ENCODE results near the gene PCDH1. TPM values are rescaled to one million over a fixed set of nuclear protein-coding genes. Genes with fewer than 3 reads are reported as not detected.

Gene PCDH1
- total RNA-seq, 6 experiments from 2014 or later: 20.8 to 44.1 (median 29.4) TPM

GRCh38 chr5:141857226-141857625 is 21.0 kb downstream of the PCDH1 start:
- ATAC-seq (no peak), DNase-seq (peak in 1 of 3 donors; percentile 42)
- TF ChIP-seq CTCF (IDR thresholded peaks at IDR 0.05): no peak
- no peak for TF ChIP-seq POLR2A (IDR thresholded peaks at IDR 0.05)
- Histone ChIP-seq H3K27ac (no peak overlapping the region), H3K4me1 (peaks cover 0 to 6% (median 0%) of the 10 kb centered on the region in 4 donors), H3K27me3 (no peaks in the 10 kb centered on the region), H3K9me3 (no peaks in the 10 kb centered on the region), H3K36me3 (no peaks in the 10 kb centered on the region), H3K4me3 (no peak overlapping the region)
- 100% methylated on average over 6 of the region's 12 CpGs for WGBS (ENCODE audit: insufficient coverage, low coverage, low lambda C conversion rate, missing lambda C conversion rate)
- intact Hi-C loops (cut with DNase I): no loop called here

- H3K9me3 ChIP-seq: no peaks in the 10 kb centered on the region
- no peak overlapping the region for H3K4me3 ChIP-seq
- no peak overlapping the region for H3K27ac ChIP-seq
- peaks cover 0 to 6% (median 0%) of the 10 kb centered on the region in 4 donors for H3K4me1 ChIP-seq
- no peak for ATAC-seq
- intact Hi-C loops (cut with DNase I): no loop called here
- no peak for TF ChIP-seq POLR2A (IDR thresholded peaks at IDR 0.05)
- TF ChIP-seq CTCF (IDR thresholded peaks at IDR 0.05): no peak
- DNase-seq: peak in 1 of 3 donors; percentile 32
- no peaks in the 10 kb centered on the region for H3K27me3 ChIP-seq
- 95% methylated on average over 9 of the region's 21 CpGs for WGBS (ENCODE audit: insufficient coverage, low coverage, low lambda C conversion rate, missing lambda C conversion rate)
- no peaks in the 10 kb centered on the region for H3K36me3 ChIP-seq
These were observed 22.0 kb downstream of the PCDH1 start for GRCh38 chr5:141856037-141856790.

GRCh38 chr5:141855265-141856036 is 22.8 kb downstream of the PCDH1 start:
- intact Hi-C loops (cut with DNase I): no loop called here
- DNase-seq (peak in 1 of 3 donors; percentile 46), ATAC-seq (peak in 1 of 4 donors; percentile 24)
- Histone ChIP-seq H3K4me1 (peaks cover 0 to 6% (median 0%) of the 10 kb centered on the region in 4 donors), H3K27ac (no peak overlapping the region), H3K36me3 (no peaks in the 10 kb centered on the region), H3K9me3 (no peaks in the 10 kb centered on the region), H3K4me3 (no peak overlapping the region), H3K27me3 (no peaks in the 10 kb centered on the region)
- TF ChIP-seq CTCF (IDR thresholded peaks at IDR 0.05) (no peak), POLR2A (IDR thresholded peaks at IDR 0.05) (no peak)
- WGBS (ENCODE audit: insufficient coverage, low coverage, low lambda C conversion rate, missing lambda C conversion rate): 32% methylated on average over 4 of the region's 8 CpGs

GRCh38 chr5:141853895-141854626 is 24.1 kb downstream of the PCDH1 start:
- intact Hi-C loops (cut with DNase I): no loop called here
- ATAC-seq: no peak
- no CpG with 5 or more reads among the region's 33 CpGs for WGBS (ENCODE audit: insufficient coverage, low coverage, low lambda C conversion rate, missing lambda C conversion rate)
- TF ChIP-seq POLR2A (IDR thresholded peaks at IDR 0.05): no peak
- TF ChIP-seq CTCF (IDR thresholded peaks at IDR 0.05): no peak
- peak in 1 of 3 donors; percentile 61 for DNase-seq
- Histone ChIP-seq H3K4me1 (peaks cover 0 to 9% (median under 1%) of the 10 kb centered on the region in 4 donors), H3K36me3 (no peaks in the 10 kb centered on the region), H3K4me3 (no peak overlapping the region), H3K27ac (no peak overlapping the region), H3K27me3 (no peaks in the 10 kb centered on the region), H3K9me3 (no peaks in the 10 kb centered on the region)

All from right lobe of liver (tissue), 6 donors.